OCI-M1 (cell line): Measurements from ENCODE around the gene FAF1.
"Not testable (repeated sequence)": the region's sequence is repeated elsewhere in the genome, so short reads cannot be mapped to it uniquely, and the experiment has no call there.

Experiments
- DNase-seq: peaks from one replicate; lab custom pipeline; 2025; lab: John Stamatoyannopoulos, UW

The FAF1 gene

DNA sequence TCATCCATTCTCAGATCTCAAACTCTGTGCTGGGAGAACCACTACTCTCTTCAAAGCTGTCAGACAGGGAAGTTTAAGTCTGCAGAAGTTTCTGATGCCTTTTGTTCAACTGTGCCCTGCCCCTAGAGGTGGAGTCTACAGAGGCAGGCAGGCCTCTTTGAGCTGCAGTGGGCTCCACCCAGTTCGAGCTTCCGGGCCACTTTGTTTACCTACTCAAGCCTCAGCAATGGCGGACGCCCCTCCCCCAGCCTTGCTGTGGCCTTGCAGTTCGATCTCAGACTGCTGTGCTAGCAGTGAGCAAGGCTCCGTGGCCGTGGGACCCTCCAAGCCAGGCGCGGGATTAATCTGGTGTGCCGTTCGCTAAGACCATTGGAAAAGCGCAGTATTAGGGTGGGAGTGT, 49.7 kb downstream of the FAF1 start:
- DNase-seq: not testable (repeated sequence)

DNA sequence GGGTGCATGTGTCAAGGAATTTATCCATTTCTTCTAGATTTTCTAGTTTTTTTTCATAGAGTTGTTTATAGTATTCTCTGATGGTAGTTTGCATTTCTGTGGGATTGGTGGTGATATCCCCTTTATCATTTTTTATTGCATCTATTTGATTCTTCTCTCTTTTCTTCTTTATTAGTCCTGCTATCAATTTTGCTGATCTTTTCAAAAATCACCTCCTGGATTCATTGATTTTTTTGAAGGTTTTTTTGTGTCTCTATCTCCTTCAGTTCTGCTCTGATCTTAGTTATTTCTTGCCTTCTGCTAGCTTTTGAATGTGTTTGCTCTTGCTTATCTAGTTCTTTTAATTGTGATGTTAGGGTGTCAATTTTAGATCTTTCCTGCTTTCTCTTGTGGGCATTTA, 52.5 kb downstream of the FAF1 start:
- not testable (repeated sequence) for DNase-seq

- DNase-seq: not testable (repeated sequence)
Measured at GRCh38 chr1:50906050-50906449, 54.0 kb downstream of the FAF1 start.

DNA sequence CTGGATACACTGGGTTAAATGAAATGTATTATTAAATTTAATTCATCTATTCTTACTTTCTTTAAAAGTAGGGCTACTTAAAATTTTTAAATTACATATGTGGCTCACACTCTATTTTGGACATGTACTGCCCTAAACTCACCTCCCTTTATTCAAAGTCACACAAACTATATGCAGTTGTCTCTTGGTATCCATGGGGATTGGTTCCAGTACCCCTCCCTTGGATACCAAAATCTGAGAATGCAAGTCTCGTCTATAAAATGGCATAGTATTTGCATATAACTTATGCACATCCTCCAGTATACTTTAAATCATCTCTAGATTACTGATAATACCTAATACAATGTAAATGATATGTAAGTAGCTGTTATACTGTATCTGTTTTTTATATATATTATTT, 57.6 kb downstream of the FAF1 start:
- no peak for DNase-seq

GRCh38 chr1:50901872-50902271, 58.2 kb downstream of the FAF1 start:
- no peak for DNase-seq

DNA sequence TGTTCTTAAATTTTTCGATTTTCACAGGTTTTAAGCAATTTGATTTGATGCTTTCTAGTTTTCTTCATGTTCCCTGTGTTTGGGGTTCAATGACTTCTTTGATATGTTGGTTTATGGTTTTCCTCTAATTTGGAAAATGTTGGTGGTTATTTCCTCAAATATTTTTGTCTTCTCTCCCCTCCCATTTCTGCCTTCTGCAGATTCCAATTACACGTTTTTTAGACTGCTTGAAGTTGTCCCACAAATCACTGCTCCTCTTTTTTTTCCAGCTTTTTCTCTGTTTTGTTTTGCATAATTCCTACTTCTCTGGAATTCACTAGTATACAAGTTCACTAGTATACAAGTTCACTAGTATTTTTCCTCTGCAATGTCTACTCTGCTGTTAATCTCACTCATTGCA, 61.3 kb downstream of the FAF1 start:
- DNase-seq: no peak

DNA sequence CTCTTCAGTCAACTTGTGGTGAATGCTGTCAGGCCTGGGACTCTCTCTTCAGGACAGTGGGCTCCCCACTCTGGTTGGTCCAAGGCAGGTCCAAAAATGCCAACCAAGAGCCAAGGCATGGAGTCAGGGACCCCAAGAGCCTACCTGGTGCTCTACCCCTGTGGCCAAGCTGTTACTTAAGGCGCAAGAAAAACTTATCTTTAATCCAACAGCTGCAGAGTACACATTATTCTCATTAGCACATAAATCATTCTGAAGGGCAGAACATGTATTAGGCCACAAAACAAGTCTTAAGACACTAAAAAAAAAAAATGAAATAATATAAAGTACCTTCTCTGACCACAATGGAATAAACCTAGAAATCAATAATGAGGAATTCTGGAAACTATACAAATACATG, 65.7 kb downstream of the FAF1 start:
- DNase-seq: no peak

GRCh38 chr1:50893466-50893865, 66.6 kb downstream of the FAF1 start:
- no peak for DNase-seq

DNA sequence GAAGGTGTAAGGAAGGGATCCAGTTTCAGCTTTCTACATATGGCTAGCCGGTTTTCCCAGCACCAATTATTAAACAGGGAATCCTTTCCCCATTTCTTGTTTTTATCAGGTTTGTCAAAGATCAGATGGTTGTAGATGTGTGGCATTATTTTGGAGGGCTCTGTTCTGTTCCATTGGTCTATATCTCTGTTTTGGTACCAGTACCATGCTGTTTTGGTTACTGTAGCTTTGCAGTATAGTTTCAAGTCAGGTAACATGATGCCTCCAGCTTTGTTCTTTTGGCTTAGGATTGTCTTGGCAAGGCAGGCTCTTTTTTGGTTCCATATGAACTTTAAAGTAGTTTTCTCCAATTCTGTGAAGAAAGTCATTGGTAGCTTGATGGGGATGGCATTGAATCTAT, 72.5 kb downstream of the FAF1 start:
- not testable (repeated sequence) for DNase-seq

DNA sequence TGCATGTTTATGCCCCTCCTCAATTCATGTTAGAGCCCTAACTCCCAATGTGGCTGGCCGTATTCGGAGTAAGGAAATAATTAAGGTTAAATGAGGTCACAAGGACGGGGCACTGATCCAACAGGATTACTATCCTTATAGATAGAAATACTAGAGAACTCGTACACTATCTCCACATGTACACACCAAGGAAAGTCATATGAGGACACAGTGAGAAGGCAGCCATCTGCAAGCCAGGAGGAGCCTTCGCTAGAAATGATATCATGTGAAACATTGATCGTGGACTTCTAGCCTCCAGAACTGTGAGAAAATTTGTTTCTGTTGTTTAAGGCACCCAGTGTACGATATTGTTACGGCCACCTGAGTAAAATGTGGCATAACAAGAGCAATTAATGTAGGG, 79.7 kb downstream of the FAF1 start:
- no peak for DNase-seq

DNA sequence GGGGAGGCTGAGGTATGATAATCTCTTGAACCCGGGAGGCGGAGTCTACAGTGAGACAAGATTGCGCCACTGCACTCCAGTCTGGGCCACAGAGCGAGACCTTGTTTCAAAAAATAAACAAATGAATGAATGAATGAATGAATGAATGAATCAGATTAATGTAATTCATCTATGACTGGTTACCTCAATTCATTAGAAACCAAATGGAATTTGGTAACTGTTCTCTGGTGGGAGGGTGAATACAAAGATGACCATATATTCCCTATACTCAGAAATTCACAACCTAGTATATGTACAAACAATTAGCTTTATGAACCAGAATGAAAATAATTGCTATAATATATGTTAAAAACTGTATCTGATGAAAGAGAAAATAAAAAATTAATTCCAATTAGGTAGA, 80.9 kb downstream of the FAF1 start:
- no peak for DNase-seq

DNA sequence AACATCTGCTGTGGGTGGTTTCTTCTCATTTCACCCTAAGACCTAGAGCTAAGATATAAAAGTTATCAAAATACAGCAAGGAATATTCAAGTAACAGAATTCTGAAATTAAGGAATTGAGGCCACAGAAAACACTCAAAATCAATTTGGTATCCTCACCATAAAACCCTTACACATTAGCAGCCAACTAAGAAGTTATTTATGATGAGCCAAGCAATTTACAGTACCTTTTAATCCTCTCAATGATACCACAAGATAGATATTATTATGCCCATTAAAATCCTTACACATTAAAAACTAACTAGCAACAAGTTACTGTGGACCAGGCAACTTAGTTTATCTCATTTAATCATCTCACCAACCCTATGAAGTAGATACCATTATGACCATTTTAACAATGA, 81.6 kb downstream of the FAF1 start:
- DNase-seq: no peak

DNA sequence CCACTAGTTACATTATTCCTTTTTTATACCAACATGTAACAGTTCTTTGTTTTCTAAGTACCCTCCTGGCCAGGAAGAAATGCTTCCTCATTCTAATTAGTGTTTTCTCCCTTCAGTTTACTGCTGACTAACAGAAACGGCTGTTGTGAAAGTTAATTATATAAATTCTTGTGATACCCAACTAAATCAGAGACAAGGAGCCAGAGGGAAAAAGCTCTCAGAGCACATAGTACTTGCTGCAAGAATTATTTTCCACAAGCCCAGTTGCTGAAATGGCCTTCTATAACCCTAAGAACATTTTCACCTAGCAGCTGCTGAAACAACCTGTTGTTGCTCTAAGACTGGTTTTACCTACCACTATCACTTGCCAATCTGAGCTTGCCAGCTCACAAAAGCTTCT, 82.4 kb downstream of the FAF1 start:
- DNase-seq: peak; percentile 28

GRCh38 chr1:50873458-50874187, 86.4 kb downstream of the FAF1 start:
- DNase-seq: peak; percentile 94

- DNase-seq: not testable (repeated sequence)
Measured at GRCh38 chr1:50864845-50865244, 95.2 kb downstream of the FAF1 start.

DNA sequence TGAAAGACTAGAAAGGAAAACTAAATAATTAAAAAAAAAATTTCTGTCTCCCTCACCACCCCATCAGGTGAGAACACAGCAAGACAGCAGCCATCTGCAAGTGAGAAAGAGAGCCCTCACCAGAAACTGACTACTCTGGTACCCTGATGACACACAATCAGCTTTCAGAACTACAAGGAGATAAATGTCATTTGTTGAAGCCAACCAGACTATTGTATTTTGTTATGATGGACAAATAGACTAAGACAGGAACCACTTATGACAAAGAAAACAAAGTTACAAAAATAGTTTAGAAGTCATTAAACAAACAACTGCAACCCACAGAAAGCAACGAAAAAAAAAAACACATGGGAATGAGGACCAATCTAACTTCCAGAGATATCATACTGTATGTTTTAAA, 98.3 kb downstream of the FAF1 start:
- DNase-seq: no peak

- no peak for DNase-seq
Measured at GRCh38 chr1:50860702-50861101, 99.4 kb downstream of the FAF1 start.

DNA sequence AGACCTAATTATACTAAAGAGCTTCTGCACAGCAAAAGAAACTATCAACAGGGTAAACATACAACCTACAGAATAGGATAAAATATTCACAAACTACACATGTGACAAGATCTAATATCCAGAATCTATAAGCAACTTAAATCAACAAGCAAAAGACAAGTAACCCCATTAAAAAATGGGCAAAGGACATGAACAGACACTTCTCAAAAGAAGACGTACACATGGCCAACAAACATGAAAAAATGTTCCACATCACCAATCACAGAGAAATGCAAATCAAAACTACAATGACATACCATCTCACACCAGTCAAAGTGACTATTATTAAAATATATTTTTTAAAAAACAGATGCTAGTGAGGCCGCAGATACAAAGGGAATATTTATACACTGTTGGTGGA, 99.8 kb downstream of the FAF1 start:
- DNase-seq: no peak

- DNase-seq: no peak
Measured at GRCh38 chr1:50859657-50860056, 100.4 kb downstream of the FAF1 start.

DNA sequence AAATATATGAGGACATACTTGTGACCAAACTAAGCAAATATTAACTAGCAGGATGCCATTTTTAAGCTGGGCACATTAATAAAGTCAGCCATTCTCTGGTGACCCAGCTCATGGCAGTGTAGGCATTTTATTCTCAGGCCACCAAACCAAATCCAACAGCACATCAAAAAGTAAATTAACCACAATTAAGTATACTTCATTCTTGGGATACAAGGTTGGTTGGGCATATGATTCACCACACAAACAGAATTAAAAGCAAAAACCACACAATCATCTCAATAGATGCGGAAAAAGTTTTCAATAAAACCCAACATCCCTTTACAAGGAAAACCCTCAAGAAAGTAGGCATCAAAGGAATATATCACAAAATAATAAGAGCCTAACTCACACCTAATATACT, 101.3 kb downstream of the FAF1 start:
- no peak for DNase-seq

- DNase-seq: no peak
Measured at GRCh38 chr1:50857702-50858101, 102.4 kb downstream of the FAF1 start.

- DNase-seq: no peak
Measured at GRCh38 chr1:50853325-50853724, 106.7 kb downstream of the FAF1 start.

DNA sequence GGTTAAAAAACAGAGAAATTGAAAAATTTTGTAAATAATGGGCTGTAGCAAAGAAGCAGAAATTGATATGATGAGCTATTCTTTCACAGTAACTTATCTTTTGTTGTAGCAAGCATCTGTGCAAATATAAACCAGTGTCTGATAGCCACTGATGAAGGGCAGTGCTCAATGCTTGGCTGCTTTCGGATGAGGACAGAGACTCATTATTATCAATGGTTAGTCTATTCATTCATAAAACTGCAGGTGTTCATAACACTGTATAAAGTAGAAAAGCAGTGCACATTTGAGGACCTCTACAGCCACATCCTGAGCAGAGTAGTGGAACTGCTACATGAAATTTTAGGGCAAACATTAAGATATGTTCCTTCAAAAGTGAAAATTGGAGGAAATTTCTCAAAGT, 107.2 kb downstream of the FAF1 start:
- DNase-seq: no peak

- DNase-seq: no peak
Measured at GRCh38 chr1:50851466-50851865, 108.6 kb downstream of the FAF1 start.
